Right forelimb (tissue), 1 donor: ENCODE results near the gene ARL6IP1.
"Not testable (repeated sequence)": the region's sequence is repeated elsewhere in the genome, so short reads cannot be mapped to it uniquely, and the experiment has no call there.

Source experiments
- DNase-seq: peaks from one replicate; pipeline ENCODE4 v3.0.0-alpha.2; 2018

Gene ARL6IP1

GRCh38 chr16:18797746-18798145, 3.6 kb downstream of the ARL6IP1 start:
- DNase-seq: no peak

- DNase-seq: no peak
Observed at GRCh38 chr16:18796377-18796776, 5.0 kb downstream of the ARL6IP1 start.

GRCh38 chr16:18792836-18793433, 8.4 kb downstream of the ARL6IP1 start:
- DNase-seq: no peak

- DNase-seq: peak; percentile 92
Observed at GRCh38 chr16:18789850-18790706, 11.3 kb downstream of the ARL6IP1 start, which contains the start of gene RPS15A. RPS15A (minus strand) TSS chr16:18790334; CDS start chr16:18789113, 1,221 bp downstream.

GRCh38 chr16:18789515-18789849, 11.9 kb downstream of the ARL6IP1 start:
- no peak for DNase-seq

GRCh38 chr16:18788828-18789514, 12.4 kb downstream of the ARL6IP1 start:
- DNase-seq: no peak

- DNase-seq: no peak
Observed at GRCh38 chr16:18784917-18785623, 16.3 kb downstream of the ARL6IP1 start.

GRCh38 chr16:18783430-18784341, 17.7 kb downstream of the ARL6IP1 start:
- DNase-seq: no peak

GRCh38 chr16:18782697-18783429, 18.5 kb downstream of the ARL6IP1 start:
- DNase-seq: no peak

GRCh38 chr16:18781232-18781631, 20.1 kb downstream of the ARL6IP1 start:
- not testable (repeated sequence) for DNase-seq

- not testable (repeated sequence) for DNase-seq
Observed at GRCh38 chr16:18780460-18781026, 20.8 kb downstream of the ARL6IP1 start.

- DNase-seq: not testable (repeated sequence)
Observed at GRCh38 chr16:18777664-18778063, 23.7 kb downstream of the ARL6IP1 start.

- DNase-seq: not testable (repeated sequence)
Observed at GRCh38 chr16:18776334-18776733, 25.0 kb downstream of the ARL6IP1 start.

- not testable (repeated sequence) for DNase-seq
Observed at GRCh38 chr16:18774651-18775050, 26.7 kb downstream of the ARL6IP1 start.

GRCh38 chr16:18772171-18772570, 29.2 kb downstream of the ARL6IP1 start:
- DNase-seq: not testable (repeated sequence)

GRCh38 chr16:18770336-18770962, 30.9 kb downstream of the ARL6IP1 start:
- DNase-seq: not testable (repeated sequence)

GRCh38 chr16:18767217-18767616, 34.1 kb downstream of the ARL6IP1 start:
- not testable (repeated sequence) for DNase-seq

- DNase-seq: not testable (repeated sequence)
Observed at GRCh38 chr16:18762713-18763112, 38.6 kb downstream of the ARL6IP1 start.

GRCh38 chr16:18759598-18760520, 41.5 kb downstream of the ARL6IP1 start:
- DNase-seq: not testable (repeated sequence)
